K562 (cell line): ENCODE results near the gene TRIM69. TPM values are rescaled to one million over a fixed set of nuclear protein-coding genes. Genes with fewer than 3 reads are reported as not detected.

Experiments
- ARHGAP35 ChIP-seq: fragments of 450-650 bp; IDR thresholded peaks from 2 replicates; pipeline ENCODE4 v1.6.1; 2018; ENCODE audit not compliant: partially characterized antibody
- BHLHE40 ChIP-seq: IDR thresholded peaks from 2 replicates; pipeline ENCODE4 v1.6.1; 2011; ENCODE audit warnings: low read length, improper control_type of control experiment
- ETS1 ChIP-seq: conservative IDR thresholded peaks from 2 replicates; pipeline ENCODE4 v1.6.1; 2011; ENCODE audit warnings: low read depth, mild to moderate bottlenecking, low read length; ENCODE audit not compliant: control insufficient read depth
- HDAC1 ChIP-seq, 2 experiments: fragments of 450-650 bp; IDR thresholded peaks; 2 replicates each; pipeline ENCODE4 v1.6.1; 2016 to 2017; ENCODE audit warnings: inconsistent platforms in 1 of 2, mild to moderate bottlenecking in 1 of 2, moderate library complexity in 1 of 2
- RUNX1 ChIP-seq: sonication (generic); IDR thresholded peaks from 2 replicates; pipeline ENCODE4 v1.6.1; 2016; ENCODE audit warnings: antibody characterized with exemption, low read depth
- SMARCB1 ChIP-seq: IDR thresholded peaks from 2 replicates; pipeline ENCODE4 v1.6.1; 2011; ENCODE audit warnings: improper control_type of control experiment, low read depth; ENCODE audit not compliant: insufficient read length
- TSC22D4 ChIP-seq: fragments of 450-650 bp; IDR thresholded peaks from 2 replicates; pipeline ENCODE4 v1.6.1; 2016; ENCODE audit warnings: missing genetic modification characterization, missing biosample characterization, control low read depth
- ZBTB7A ChIP-seq: IDR thresholded peaks from 2 replicates; pipeline ENCODE4 v1.6.1; 2011; ENCODE audit warnings: low read depth, mild to moderate bottlenecking, low read length, moderate library complexity, borderline replicate concordance; ENCODE audit not compliant: control insufficient read depth
- ZMIZ1 ChIP-seq, 2 experiments: fragments of 150-350 bp in 1 of 2; IDR thresholded peaks; 2 replicates each; pipeline ENCODE4 v1.6.1; 2012 to 2016; ENCODE audit warnings: low read depth in 2 of 2, low read length in 2 of 2, mild to moderate bottlenecking in 1 of 2, moderate library complexity in 1 of 2
- ZNF124 ChIP-seq: sonication (generic); formaldehyde crosslinking; IDR thresholded peaks from 2 replicates; pipeline ENCODE4 v1.8.1; 2022; ENCODE audit warnings: missing genetic modification reagents
- ZNF444 ChIP-seq: fragments of 250-450 bp; sonication (Bioruptor Pico); IDR thresholded peaks from 2 replicates; pipeline ENCODE4 v1.4.0; 2020; ENCODE audit warnings: mild to moderate bottlenecking, moderate library complexity
- polyA plus RNA-seq, 8 experiments: library from polyadenylated mRNA; depleted of rRNA in 4 of 8; stranded (reverse) in 5 of 8; unstranded in 3 of 8; fragments of >200 nt; fragmentation: Nextera tagmentation in 2 of 8; fragmentation: Illumina TruSeq in 1 of 8; extraction: Ambion mirVana in 2 of 8; extraction: Trizol in 1 of 8; gene quantifications; 2 replicates each; pipeline versions ENCODE4 v1.2.1 to v1.2.3, GENCODE V29; 2011 to 2014; ENCODE audit warnings: inconsistent platforms in 1 of 8, missing spikeins in 1 of 8
- total RNA-seq, 7 experiments: library from RNA; depleted of rRNA in 6 of 7; stranded (reverse); fragments of >200 nt in 6 of 7; fragmentation: Illumina TruSeq in 2 of 7; extraction: Trizol in 2 of 7; gene quantifications; 2 replicates each; pipeline versions ENCODE4 v1.2.1 to v1.2.3, GENCODE V29; 2011 to 2021; ENCODE audit warnings: low replicate concordance in 1 of 7
- TF ChIP-seq, protein P1 (sequence below): sonication (generic); formaldehyde crosslinking; IDR thresholded peaks from 2 replicates; pipeline ENCODE4 v1.8.0; 2022; ENCODE audit warnings: missing genetic modification reagents, mild to moderate bottlenecking, borderline replicate concordance
- TF ChIP-seq, protein P2 (sequence below): fragments of 450-650 bp; formaldehyde crosslinking; IDR thresholded peaks from 2 replicates; pipeline ENCODE4 v1.4.0; 2020; ENCODE audit warnings: mild to moderate bottlenecking, mixed read lengths
- TF ChIP-seq, protein P3 (sequence below): IDR thresholded peaks from 2 replicates; pipeline ENCODE4 v1.6.1; 2016; ENCODE audit warnings: missing genetic modification characterization, missing compliant biosample characterization
- TF ChIP-seq, protein P4 (sequence below): fragments of 450-650 bp; formaldehyde crosslinking; IDR thresholded peaks from 2 replicates; pipeline ENCODE4 v1.4.0; 2020; ENCODE audit warnings: mild to moderate bottlenecking

The TRIM69 gene
- total and polyA plus RNA-seq, 9 of the 15 experiments (the other 6 are each of a cell fraction or from before 2014, with no cell fraction given), result 1.0 to 4.3 (median 2.3) TPM

- TF ChIP-seq ZMIZ1 (IDR thresholded peaks at IDR 0.05; ENCODE audit: low read depth in 2 of 2, low read length in 2 of 2), result peak in 1 of 2 experiments; percentile 94; a peak in 2 of 4 replicates
- TF ChIP-seq ZNF124, result no peak
- TF ChIP-seq, protein P1, sequence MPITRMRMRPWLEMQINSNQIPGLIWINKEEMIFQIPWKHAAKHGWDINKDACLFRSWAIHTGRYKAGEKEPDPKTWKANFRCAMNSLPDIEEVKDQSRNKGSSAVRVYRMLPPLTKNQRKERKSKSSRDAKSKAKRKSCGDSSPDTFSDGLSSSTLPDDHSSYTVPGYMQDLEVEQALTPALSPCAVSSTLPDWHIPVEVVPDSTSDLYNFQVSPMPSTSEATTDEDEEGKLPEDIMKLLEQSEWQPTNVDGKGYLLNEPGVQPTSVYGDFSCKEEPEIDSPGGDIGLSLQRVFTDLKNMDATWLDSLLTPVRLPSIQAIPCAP (CRISPR knock-in tag), result no peak
- no peak for TF ChIP-seq ZBTB7A
- TF ChIP-seq, protein P2, sequence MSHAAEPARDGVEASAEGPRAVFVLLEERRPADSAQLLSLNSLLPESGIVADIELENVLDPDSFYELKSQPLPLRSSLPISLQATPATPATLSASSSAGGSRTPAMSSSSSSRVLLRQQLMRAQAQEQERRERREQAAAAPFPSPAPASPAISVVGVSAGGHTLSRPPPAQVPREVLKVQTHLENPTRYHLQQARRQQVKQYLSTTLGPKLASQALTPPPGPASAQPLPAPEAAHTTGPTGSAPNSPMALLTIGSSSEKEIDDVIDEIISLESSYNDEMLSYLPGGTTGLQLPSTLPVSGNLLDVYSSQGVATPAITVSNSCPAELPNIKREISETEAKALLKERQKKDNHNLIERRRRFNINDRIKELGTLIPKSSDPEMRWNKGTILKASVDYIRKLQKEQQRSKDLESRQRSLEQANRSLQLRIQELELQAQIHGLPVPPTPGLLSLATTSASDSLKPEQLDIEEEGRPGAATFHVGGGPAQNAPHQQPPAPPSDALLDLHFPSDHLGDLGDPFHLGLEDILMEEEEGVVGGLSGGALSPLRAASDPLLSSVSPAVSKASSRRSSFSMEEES (CRISPR knock-in tag), result no peak
- TF ChIP-seq, protein P3, sequence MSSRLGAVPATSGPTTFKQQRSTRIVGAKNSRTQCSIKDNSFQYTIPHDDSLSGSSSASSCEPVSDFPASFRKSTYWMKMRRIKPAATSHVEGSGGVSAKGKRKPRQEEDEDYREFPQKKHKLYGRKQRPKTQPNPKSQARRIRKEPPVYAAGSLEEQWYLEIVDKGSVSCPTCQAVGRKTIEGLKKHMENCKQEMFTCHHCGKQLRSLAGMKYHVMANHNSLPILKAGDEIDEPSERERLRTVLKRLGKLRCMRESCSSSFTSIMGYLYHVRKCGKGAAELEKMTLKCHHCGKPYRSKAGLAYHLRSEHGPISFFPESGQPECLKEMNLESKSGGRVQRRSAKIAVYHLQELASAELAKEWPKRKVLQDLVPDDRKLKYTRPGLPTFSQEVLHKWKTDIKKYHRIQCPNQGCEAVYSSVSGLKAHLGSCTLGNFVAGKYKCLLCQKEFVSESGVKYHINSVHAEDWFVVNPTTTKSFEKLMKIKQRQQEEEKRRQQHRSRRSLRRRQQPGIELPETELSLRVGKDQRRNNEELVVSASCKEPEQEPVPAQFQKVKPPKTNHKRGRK, result no peak
- no peak for TF ChIP-seq SMARCB1
- TF ChIP-seq, protein P4, sequence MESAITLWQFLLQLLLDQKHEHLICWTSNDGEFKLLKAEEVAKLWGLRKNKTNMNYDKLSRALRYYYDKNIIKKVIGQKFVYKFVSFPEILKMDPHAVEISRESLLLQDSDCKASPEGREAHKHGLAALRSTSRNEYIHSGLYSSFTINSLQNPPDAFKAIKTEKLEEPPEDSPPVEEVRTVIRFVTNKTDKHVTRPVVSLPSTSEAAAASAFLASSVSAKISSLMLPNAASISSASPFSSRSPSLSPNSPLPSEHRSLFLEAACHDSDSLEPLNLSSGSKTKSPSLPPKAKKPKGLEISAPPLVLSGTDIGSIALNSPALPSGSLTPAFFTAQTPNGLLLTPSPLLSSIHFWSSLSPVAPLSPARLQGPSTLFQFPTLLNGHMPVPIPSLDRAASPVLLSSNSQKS, result no peak
- no peak for TF ChIP-seq RUNX1
- TF ChIP-seq TSC22D4 (tag), result no peak
- TF ChIP-seq ETS1, result no peak
- 0 out of 4 replicates have a peak, but pooled peaks of 1 of the 2 experiments have one; percentile 38 for TF ChIP-seq HDAC1 (IDR thresholded peaks at IDR 0.05)
- TF ChIP-seq BHLHE40, result 0 out of 2 replicates have a peak, but pooled peaks have one; percentile 24
- TF ChIP-seq ARHGAP35, result peak; percentile 84
- TF ChIP-seq ZNF444 (CRISPR knock-in tag), result peak; percentile 86; the same call in 1 of the 2 replicates
Observed at GRCh38 chr15:44726568-44727484, 9.5 kb upstream of the TRIM69 start (continued).
